Kidney glomerular epithelial cell (primary cell): ENCODE measurements around the gene ANO8.
A peak's percentile ranks its signal among the peaks of the same experiment; 100 is the strongest.

Source experiments
- DNase-seq: peaks from one replicate; lab custom pipeline; 2025; lab: John Stamatoyannopoulos, UW

The ANO8 gene

DNA sequence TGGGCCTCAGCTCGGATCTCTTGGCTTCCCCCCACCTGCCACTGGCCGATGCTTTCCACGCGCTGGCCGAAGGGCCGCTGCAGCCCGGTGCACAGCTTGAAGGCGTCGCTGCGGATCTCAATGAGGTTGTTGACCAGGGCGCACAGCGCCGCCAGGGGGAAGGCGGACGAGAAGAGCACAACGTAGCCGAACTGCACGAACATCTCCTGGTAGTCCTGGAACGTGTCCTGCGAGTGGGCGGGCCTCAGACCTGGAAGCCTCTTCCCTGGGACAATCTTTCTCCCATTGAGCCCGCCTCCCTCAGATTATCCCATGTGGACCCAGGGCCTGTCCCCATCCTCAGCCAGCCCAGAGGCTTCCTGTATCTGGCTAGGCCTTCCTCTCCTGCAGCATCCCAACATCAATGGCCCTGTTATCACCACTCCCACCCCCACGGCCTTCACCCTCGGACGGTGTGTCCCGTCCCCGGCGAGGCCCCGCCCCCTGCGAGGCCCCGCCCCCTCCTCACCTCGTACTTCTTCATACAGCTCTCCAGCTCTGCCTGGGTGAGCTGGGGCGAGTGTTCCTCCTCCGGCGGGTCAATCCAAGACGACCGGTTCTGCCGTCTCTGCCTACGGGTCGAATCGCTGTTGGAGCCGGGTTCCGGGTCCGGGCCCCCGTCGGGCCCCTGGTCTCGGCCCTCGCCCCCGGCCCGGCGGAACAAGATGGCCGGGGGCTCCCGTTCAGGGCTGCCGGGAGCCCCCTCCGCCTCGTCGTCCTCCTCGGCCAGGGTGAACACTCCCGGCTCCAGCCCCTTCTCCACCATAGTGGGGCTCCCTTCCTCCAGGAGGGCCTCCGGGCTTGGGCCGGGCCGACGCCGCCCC is 6.8 kb downstream of the ANO8 start:
- peak; percentile 46 for DNase-seq

DNA sequence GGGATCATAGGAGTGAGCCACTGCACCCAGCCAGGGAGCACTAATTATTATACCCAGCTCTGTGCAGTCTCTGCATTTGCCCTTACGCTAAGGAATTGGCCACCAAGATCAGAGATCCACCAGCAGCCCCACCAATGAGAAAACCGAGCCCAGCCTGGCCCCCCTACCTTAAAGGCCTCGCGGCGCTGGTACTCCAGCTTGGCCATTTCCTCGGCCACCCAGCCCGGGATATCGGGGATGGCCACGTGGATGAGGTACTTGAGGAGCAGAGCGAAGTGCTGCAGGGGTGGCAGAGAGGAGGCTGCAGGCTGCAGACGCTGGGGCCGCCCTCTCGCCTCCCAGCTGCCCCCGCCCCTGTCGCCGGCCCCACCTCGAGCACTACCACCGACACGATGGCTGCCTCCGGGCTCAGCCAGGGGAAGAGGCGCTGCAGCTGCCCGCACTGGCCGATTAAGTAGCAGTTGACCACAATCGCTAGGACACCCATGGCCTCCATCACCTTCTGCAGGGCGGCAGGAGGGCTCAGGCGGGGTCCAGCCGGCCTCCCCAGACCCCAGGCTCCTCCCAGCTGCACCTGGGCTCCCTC is 7.5 kb downstream of the ANO8 start:
- DNase-seq, result no peak

DNA sequence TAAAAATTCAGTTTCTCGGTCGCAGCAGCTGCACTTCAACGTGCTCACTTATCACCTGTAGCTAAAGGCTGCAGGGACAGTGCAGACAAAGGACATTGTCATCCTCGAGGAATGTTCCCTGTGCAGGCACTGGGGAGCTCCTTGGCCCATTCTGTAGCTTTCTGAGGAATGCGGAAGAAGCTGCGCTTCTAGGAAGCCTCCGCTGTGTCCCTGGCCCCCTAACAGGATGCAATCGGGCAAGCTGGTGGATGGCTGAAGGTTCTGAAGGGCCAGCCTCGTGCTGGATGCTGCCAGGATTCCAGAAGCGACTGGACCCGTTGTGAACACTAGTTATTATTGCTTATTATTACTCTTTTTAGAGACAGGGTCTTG is 8.1 kb downstream of the ANO8 start:
- no peak for DNase-seq

DNA sequence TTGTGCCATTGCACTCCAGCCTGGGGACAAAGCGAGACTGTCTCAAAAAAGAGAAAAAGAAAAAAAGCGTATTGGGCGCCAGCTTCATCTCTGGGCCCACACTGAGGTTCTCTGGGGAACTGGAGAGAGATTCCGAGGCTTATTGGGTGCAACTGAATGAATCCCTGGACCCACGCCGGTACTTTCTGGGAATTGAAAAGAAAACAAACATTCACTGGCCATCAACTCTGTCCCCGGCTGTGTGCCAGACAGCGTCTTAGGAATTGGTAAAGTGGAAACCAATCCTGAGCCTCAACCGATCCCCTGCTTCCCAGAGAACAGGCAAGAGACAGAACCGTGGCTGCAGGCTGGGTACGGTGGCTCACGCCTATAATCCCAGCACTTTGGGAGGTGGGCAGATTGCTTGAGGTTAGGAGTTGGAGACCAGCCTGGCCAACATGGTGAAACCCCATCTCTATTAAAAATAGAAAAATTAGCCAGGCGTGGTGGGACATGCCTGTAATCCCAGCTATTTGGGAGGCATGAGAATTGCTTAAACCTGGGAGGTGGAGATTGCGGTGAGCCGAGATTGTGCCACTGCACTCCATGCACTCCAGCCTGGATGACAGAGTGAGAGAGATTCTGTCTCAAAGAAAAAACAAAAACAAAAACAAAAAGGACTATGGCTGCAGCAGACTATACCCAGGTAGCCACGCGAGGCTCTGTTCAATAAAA is 8.6 kb downstream of the ANO8 start:
- DNase-seq, result no peak

DNA sequence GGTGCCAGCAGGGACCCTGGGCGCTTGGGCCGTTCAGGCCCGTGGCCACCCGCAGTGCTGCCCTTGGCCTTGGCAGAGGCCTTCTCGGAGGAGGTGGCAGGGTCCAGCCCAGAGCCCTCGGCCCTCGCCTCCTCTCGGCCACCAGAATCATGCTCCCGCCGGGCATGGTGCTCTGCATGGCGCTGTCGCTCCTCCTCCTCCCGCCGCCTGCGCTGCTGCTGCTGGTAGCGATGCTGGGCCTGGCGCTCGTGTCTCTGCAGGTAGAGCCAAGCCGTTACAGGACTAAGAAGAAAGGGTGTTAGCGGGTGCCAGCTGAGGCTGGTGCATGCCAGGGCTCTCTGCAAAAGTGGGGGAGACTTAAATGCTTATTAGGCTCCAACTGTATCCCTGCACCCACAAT is 9.5 kb downstream of the ANO8 start:
- no peak for DNase-seq

DNA sequence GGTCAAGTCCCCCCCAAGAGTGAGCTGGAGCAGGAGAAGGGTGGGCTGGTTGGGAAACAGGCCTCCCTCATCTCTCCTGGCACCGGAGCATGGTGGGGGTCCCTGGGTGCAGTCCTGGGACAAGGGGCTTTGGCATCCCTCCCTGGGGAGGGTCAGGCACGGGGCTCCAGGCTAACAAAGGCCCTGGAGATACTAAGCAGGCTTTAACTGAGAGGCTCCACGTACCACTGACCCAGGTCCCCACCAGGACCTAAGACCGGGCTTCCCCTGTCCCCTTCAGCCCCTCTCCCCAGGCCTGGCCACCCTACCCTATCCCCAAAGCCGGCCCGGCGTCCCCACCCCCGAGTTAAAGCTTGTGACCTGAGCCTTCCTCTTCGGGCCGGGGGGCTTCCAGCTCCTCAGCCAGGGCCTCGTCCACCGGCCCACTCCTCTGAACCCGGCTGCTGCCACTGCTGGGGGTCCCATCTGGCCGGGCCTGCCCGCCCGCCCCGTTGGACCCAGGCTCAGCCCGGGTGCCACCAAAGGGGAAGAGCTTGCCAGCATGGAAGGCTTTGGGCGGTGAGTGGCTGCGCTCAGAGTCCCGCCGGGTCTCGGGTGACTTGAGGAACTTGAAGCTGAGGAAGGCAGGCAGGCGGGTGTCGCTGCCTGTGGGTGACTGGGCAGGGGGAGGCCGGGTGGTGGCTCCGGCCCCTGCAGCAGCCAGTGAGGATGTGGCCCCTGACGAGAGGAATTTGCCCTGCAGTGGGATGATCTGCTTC is 10.1 kb downstream of the ANO8 start:
- no peak for DNase-seq

DNA sequence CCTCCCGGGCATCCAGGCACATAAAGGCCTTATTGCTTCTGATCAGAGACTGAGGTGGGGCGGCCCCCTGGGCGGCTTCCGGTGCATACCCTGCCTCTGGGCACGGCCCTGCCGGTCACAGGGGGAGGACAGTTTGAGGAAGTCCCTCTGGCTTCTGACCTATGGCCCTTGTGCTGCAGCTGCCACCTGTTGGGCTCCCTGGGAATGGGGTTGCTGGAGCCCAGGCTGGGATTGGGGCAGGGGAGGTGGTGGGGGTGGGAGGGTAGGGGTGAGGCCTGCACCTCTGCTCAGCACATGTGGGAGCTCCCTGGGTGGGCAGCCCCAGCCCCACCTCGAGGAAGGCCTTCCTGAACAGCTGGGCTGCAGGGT is 10.7 kb downstream of the ANO8 start:
- DNase-seq, result no peak

DNA sequence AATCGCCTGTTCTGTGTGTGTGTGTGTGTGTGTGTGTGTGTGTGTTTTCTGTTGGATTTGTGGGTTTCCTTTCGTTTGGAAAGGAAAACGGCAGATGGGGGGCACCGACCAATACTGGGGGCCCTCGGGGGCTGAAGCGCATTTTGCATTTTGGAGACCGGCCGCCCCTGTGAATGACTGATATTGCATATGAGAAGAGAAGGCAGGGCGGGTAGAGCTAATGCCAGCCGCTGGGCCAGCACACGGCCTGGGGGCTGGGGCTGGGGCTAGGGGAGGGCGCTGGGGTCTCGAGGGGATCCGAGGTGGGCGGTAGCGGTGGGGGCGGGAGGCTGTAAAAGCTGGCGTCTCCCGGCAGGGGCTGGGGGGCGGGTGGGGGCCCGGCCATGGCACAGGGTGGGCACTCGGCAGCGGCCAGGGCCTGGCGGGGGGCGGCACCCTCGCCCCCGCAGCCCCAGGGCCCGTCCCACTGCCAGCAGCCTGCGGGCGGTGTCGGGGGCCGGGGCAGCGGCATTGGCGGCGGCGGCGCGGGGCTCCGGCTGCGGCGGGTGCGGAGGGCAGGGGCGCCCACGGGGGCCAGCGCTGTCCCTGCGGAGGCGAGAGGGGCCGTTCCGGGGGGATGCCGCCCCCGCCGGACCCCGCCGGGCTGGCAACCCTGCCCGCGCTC is 11.2 kb downstream of the ANO8 start:
- no peak for DNase-seq

DNA sequence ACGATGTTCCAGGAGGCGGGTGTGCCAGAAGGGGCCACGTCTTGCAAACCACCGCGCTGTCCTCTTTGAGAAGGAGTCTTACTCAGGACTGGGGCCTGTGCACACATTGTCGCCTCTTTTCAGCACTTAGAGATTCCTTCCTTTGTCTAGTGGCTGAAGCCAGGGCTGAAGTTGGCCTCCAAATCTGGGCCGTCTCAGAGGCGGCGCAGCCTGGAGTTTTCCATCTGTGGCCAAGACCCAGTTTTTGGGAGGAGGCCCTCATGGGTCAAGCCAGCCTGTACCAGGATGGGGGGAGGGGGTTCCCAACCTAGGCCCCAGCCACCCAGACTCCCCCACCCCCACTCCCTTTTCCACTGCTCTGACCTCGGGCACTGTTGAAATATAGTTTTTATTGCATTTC is 11.8 kb downstream of the ANO8 start:
- no peak for DNase-seq

DNA sequence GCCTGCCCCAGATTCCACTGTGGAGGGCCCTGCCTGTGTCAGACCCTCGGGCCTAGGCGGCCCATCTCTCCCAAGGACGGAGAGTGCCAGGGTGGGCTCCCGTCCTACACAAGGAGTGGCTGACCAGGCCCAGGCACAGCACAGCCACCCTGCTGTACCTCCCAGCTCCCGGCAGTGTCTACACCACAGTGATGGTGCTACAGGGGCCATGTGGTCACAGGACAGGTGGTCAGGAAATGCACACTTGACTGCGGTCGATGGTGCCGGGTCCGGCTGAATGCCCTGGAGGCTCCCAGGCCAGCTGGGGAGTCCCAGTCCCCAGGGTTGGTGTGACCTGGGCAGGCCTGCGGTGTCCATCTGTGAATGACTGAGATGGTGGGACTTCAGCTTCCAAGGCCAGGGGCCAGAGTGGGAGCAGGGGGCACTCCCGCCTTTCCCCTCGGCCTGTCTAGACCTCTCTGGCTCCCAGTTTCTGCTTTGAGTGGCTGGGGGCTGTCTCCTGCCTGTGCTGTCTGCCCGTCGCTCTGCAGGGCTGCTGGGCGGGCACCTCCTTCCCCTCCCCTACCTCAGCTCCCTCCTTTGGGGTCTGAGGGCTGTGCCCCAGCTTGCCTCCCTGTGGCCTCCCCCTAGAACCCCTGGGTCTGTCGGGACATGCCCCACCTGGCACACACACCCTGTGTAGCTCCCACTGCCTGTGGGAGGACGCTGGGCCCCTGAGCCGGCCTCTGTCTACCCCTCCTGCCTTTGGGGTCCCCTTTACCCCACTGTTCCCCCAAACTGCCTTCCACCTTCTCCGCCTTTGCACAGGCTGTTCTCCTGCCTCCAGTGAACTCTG is 12.8 kb downstream of the ANO8 start:
- no peak for DNase-seq

DNA sequence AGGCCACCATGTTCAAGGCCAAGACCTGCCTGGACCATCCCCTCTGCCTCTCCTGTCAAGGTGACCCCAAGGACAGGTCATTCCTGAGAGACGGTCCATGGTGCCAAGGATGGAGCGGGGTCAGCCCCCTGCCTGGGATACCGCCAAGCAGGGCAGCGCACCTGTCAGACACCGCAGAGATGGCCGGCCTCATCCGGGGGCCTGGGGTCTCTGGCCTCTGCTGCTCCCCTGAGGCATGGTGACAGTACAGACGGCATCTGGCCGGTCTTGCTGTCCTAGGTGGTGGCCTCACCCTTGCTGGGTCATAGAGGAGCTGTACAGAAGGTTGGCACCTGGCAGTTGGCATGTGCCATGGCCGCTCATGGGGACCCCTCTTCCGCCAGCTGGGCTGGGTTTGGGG is 14.2 kb downstream of the ANO8 start:
- no peak for DNase-seq

DNA sequence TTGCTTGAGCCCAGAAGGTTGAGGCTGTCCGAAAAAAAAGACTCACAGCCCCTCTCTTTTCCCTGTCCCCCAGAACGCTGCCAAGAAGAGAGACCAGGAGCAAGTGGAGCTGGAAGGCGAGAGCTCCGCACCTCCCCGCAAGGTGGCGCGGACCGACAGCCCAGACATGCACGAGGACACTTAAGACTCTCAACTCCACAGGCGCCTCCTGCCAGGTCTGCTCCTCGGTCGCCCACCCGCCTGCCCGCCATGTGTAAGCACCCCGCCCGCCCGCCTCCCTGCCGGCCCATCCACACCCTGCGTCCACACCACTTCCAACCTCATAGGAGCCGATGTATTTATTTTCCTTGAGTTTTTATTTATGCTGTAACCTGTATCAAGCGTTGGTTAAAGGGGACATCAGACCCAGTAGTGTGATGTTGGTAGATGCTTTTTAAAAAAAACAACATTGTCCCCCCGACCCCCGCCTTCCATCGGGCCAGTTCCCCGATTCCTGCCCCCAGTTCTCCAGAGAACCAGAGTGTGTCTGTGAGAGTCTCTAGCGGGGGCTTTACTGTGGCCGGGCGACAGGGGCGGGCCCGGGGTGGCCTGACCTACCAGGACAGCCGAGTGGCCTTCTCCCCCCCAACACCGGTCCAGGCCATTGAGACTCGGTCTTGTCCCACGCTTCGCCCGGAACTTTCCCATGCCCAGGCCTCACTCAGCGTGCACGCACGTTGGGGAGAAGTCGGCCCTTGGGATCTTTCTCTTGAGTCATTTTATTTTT is 15.0 kb downstream of the ANO8 start:
- DNase-seq, result no peak

DNA sequence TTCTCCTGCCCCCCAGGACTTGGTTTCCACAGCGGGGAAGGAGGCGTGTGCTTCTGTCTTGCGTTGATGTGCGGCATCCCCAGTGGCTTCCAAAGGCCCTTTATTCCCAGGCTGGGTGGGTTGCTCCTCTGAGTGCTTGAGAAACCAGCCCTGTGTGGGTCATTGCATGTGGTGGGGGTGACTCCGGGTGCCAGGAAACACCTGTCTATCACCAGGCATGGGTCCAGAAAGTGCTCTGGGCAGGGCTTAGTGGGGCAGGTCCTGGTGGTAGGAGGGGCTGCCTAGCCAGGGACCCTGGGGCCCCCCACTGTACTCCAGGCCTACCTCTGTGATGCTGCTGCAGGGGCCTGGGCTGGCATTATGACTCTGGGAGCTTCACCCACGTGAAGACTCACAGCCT is 15.7 kb downstream of the ANO8 start:
- DNase-seq, result no peak

DNA sequence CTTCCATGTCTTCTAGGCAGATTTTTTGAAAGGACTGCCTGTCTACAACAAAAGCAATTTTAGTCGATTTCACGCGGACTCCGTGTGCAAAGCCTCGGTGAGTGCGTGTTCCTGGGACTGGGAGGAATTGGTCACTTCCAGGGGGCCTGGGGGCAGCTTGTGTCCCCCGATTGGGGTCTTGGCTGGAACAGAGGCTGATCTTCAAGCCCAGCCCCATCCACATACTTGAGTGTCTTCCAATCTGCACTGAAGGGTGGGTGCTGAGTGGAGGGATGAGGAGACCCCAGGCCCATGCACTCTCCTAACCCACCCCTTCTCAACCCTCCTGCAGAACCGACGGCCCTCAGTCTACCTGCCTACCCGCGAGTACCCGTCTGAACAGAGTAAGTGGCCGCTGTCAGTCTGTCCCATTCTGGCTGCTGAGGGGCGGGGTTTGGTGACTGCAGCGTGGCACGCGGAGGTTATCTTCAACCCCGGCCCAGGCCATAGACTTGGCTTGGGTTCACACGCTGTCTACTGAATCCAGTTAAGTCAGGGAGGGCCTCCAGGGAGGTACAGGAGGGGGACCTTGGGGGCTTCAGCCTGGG is 20.6 kb downstream of the ANO8 start:
- no peak for DNase-seq

DNA sequence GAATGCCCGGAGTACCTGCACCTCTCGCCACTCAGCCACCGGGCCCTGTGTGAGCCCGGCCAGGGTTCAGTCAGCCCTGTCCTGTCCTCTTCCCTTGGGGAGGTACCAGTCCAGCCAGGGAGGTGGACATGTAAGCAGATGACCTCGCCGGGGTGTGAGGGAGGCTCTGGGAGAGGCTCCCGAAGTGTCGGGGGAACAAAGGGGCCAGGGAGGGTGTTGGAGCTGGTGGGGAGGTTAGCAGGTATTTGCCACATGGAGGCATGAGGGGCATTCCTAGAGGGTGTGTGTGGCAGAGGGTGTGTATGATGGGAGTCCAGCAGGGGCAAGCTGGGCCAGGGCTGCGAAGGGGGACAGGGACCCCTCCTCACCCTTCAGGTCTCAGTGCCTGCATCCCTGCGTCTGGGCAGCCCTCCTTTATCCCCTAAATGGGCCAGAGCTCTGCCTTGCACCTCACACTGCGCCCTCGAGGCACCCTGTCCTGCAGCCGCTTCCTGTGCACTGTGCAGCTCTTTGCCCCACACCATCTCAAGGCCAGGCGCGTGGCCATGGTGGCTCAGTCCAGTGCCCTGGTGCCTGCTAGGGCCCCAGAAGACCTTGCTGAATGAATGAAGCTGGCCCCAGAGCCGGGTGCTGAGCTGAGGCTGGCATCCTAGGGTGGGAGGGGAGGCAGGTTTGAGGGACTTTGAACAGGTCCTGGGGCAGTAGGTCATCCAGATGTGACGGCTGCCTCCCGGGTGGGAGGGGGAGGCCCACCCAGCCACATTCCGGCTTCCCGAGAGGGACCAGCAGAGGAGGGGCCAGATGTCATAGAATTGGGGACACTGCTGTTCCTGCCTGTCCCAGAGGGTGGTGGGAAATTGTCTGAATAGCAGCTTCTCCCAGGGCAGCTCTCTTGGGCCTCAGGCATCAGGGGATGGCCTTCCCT is 22.2 kb downstream of the ANO8 start:
- no peak for DNase-seq

DNA sequence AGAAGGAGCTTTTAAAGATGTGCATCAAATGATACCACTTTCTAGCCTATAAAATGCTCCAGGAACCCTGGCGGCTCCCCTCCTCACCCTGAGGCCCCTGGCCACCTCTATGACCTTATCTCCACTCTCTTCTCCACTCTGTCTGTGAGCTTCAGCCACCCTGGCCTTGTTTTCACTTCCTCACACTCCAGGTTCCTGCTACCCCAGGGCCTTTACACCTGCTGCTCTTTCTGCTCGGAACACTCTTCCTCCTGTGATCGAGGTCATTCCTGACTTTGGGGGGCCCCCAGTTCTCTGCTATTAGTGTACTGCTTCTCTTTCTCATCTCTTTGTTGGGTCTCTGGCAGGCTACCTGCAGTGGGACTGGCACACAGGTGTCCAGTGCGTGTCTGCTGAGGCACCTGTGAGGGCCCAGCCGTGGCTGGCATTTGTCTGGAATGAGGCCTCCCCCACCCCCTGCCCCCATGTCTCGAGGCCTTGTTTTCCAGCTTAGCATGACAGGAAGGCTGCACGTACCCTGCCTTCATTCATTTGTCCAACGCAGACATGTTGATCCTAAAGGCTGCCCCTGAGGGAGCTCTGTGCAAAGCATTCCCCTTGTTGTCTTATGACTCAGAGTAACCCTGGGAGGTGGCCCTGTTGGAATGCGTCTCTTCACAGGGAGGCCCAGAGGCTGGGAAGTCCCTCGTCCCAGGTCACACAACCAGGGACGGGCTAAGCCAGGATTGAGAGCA is 23.0 kb downstream of the ANO8 start:
- peak; percentile 69 for DNase-seq

DNA sequence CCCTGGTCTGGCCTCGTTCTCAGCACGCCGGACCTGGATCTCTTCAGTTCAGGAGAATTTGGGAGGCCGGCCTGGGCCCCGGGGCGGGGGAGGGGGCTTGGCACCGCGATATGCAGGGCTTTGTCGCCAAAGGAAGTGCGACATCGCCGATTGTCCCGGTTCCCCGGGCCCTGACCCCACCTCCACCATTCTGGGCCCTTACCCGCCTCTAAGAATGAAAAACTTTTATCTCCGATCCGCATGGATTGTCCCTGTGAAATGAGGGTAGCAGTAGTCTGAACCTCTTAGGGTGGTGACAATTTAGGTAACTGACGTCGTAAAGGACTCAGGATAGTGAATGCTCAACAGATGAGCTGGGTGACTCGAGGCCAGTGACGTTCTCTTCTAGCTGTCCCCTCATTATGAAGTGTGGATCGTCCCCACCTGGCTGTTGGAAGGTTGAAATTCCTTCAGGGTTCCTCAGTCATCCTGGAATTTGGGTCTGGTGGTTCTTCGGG is 24.6 kb downstream of the ANO8 start:
- DNase-seq, result no peak
